Liver (tissue), 9 donors: ENCODE results near the gene FLT3LG. TPM values are rescaled to one million over a fixed set of nuclear protein-coding genes. Genes with fewer than 3 reads are reported as not detected.

Experiments
- DNase-seq: peaks from one replicate; pipeline ENCODE4 v3.0.0-alpha.2; 2017; ENCODE audit warnings: low spot score
- H3K27ac ChIP-seq, 2 donors: one replicate each; pipeline ENCODE4 v1.7.0; 2013; ENCODE audit warnings: inconsistent platforms in 2 of 2, low read length in 2 of 2, control low read depth in 1 of 2, low read depth in 1 of 2, mild to moderate bottlenecking in 1 of 2
- H3K27me3 ChIP-seq, 4 donors: one replicate each; pipeline versions ENCODE4 v1.6.1 to v1.7.0; 2013; ENCODE audit warnings: low read length in 3 of 4, inconsistent platforms in 1 of 4, mild to moderate bottlenecking in 1 of 4, moderate library complexity in 1 of 4; ENCODE audit not compliant: control insufficient read depth in 4 of 4, insufficient read depth in 4 of 4
- H3K36me3 ChIP-seq, 4 donors: one replicate each; pipeline versions ENCODE4 v1.6.1 to v1.7.0; 2013; ENCODE audit warnings: low read length in 3 of 4, mild to moderate bottlenecking in 3 of 4, low read depth in 1 of 4, moderate library complexity in 1 of 4; ENCODE audit not compliant: control insufficient read depth in 4 of 4, insufficient read depth in 3 of 4
- H3K4me1 ChIP-seq, 4 donors: one replicate each; pipeline versions ENCODE4 v1.6.1 to v1.7.0; 2013; ENCODE audit warnings: low read length in 3 of 4, mild to moderate bottlenecking in 3 of 4, moderate library complexity in 1 of 4; ENCODE audit not compliant: control insufficient read depth in 4 of 4, insufficient read depth in 4 of 4
- H3K4me3 ChIP-seq, 3 donors: one replicate each; pipeline versions ENCODE4 v1.6.1 to v1.7.0; 2013; ENCODE audit warnings: low read length in 3 of 3, control low read depth in 1 of 3, low read depth in 1 of 3, mild to moderate bottlenecking in 1 of 3
- H3K9ac ChIP-seq, 2 donors: one replicate each; pipeline ENCODE4 v1.7.0; 2013; ENCODE audit warnings: low read length in 2 of 2, mild to moderate bottlenecking in 2 of 2, moderate library complexity in 2 of 2, control low read depth in 1 of 2, low read depth in 1 of 2
- H3K9me3 ChIP-seq, 4 donors: one replicate each; pipeline versions ENCODE4 v1.6.1 to v1.7.0; 2013; ENCODE audit warnings: low read length in 3 of 4; ENCODE audit not compliant: control insufficient read depth in 4 of 4
- FOXA1 ChIP-seq: IDR thresholded peaks from 2 replicates; pipeline ENCODE4 v1.6.1; 2016; ENCODE audit warnings: antibody characterized with exemption
- FOXA2 ChIP-seq: IDR thresholded peaks from 2 replicates; pipeline ENCODE4 v1.6.1; 2016; ENCODE audit warnings: antibody characterized with exemption
- GABPA ChIP-seq, 2 donors: IDR thresholded peaks in 1 of 2; conservative IDR thresholded peaks in 1 of 2; 2 replicates each; pipeline ENCODE4 v1.6.1; 2016; ENCODE audit warnings: antibody characterized with exemption in 2 of 2, mild to moderate bottlenecking in 1 of 2, moderate library complexity in 1 of 2
- HNF4A ChIP-seq, 2 donors: conservative IDR thresholded peaks; 2 replicates each; pipeline ENCODE4 v1.6.1; 2016; ENCODE audit warnings: antibody characterized with exemption in 2 of 2, mild to moderate bottlenecking in 2 of 2
- HNF4G ChIP-seq: IDR thresholded peaks from 2 replicates; pipeline ENCODE4 v1.6.1; 2016; ENCODE audit warnings: antibody characterized with exemption
- JUND ChIP-seq, 2 donors: IDR thresholded peaks; 2 replicates each; pipeline ENCODE4 v1.6.1; 2016; ENCODE audit warnings: antibody characterized with exemption in 2 of 2
- RXRA ChIP-seq, 2 donors: IDR thresholded peaks; 2 replicates each; pipeline ENCODE4 v1.6.1; 2017 to 2018; ENCODE audit warnings: antibody characterized with exemption in 2 of 2, mild to moderate bottlenecking in 1 of 2
- SP1 ChIP-seq: IDR thresholded peaks from 2 replicates; pipeline ENCODE4 v1.6.1; 2018; ENCODE audit warnings: antibody characterized with exemption, mild to moderate bottlenecking
- YY1 ChIP-seq: IDR thresholded peaks from 2 replicates; pipeline ENCODE4 v1.6.1; 2016; ENCODE audit warnings: antibody characterized with exemption, mild to moderate bottlenecking
- WGBS: extraction: QIAGEN DNeasy Blood & Tissue Kit; methylation state at CpG from one replicate; pipeline ENCODE4 v1.1.7; 2013; 5-methylcytosine and 5-hydroxymethylcytosine counted together
- polyA plus RNA-seq, 2 donors: library from polyadenylated mRNA; stranded (reverse) in 1 of 2; unstranded in 1 of 2; fragments of 200-250 nt in 1 of 2; fragments of >200 nt in 1 of 2; fragmentation: Nextera tagmentation in 1 of 2; extraction: Ambion mirVana in 1 of 2; gene quantifications; one replicate each; pipeline versions ENCODE4 v1.2.1 to v1.2.3, GENCODE V29; 2013 to 2015
- total RNA-seq, 2 donors: library from RNA; depleted of rRNA; stranded (reverse); fragments of >200 nt; gene quantifications; one replicate each; pipeline ENCODE4 v1.2.3, GENCODE V29; 2014
- TF ChIP-seq, protein P1 (sequence below): fragments of 150-350 bp; IDR thresholded peaks from 2 replicates; pipeline ENCODE4 v1.5.1; 2017; ENCODE audit warnings: improper control_type of control experiment, low read depth, low read length; ENCODE audit not compliant: missing input control
- TF ChIP-seq, protein P2 (sequence below): IDR thresholded peaks from 2 replicates; pipeline ENCODE4 v1.6.1; 2016; ENCODE audit warnings: antibody characterized with exemption
- TF ChIP-seq, protein P3 (sequence below): IDR thresholded peaks from 2 replicates; pipeline ENCODE4 v1.6.1; 2016; ENCODE audit warnings: antibody characterized with exemption
- TF ChIP-seq, protein P4 (sequence below): IDR thresholded peaks from 2 replicates; pipeline ENCODE4 v1.6.1; 2016; ENCODE audit warnings: antibody characterized with exemption, mild to moderate bottlenecking
- TF ChIP-seq, protein P5 (sequence below): IDR thresholded peaks from 2 replicates; pipeline ENCODE4 v1.6.1; 2016; ENCODE audit warnings: antibody characterized with exemption
- donor health status: healthy.
- donor health status: healthy.
- donor health status: healthy.
- donor health status: healthy.
- donor health status: healthy.

The FLT3LG gene
- total and polyA plus RNA-seq, 4 donors, result 0.65 to 4.3 (median 2.2) TPM

DNA sequence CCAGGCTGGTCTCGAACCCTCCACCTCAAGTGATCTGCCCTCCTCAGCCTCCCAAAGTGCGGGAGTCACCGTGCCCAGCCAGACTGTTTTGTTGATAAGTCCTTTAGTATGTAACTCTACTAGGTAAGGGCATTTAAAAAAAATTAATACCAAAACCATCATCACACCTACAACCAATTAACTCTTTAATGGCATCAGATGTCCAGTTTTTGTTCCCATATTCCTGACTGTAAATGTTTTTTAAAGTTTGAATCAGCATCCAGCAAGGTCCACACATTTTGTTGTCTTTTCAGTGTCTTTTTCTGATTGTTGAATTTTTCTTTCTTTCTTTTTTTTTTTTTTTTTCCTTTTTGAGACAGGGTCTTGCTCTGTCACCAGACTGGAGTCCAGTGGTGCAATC lies 44.0 kb downstream of the FLT3LG start:
- WGBS, result 96% methylated on average over 3 of the region's 3 CpGs
- Histone ChIP-seq H3K9me3 (no peaks in the 10 kb centered on the region), H3K27me3 (no peaks in the 10 kb centered on the region), H3K27ac (no peak overlapping the region), H3K4me1 (peaks cover 2 to 29% (median 17%) of the 10 kb centered on the region in 4 donors), H3K9ac (no peak overlapping the region), H3K4me3 (no peak overlapping the region), H3K36me3 (peaks cover 2 to 10% (median 6%) of the 10 kb centered on the region in 4 donors)
- no peak for DNase-seq
- TF ChIP-seq HNF4G, result no peak
- TF ChIP-seq, protein P1, sequence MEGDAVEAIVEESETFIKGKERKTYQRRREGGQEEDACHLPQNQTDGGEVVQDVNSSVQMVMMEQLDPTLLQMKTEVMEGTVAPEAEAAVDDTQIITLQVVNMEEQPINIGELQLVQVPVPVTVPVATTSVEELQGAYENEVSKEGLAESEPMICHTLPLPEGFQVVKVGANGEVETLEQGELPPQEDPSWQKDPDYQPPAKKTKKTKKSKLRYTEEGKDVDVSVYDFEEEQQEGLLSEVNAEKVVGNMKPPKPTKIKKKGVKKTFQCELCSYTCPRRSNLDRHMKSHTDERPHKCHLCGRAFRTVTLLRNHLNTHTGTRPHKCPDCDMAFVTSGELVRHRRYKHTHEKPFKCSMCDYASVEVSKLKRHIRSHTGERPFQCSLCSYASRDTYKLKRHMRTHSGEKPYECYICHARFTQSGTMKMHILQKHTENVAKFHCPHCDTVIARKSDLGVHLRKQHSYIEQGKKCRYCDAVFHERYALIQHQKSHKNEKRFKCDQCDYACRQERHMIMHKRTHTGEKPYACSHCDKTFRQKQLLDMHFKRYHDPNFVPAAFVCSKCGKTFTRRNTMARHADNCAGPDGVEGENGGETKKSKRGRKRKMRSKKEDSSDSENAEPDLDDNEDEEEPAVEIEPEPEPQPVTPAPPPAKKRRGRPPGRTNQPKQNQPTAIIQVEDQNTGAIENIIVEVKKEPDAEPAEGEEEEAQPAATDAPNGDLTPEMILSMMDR, result no peak
- no peak for TF ChIP-seq GABPA (IDR thresholded peaks at IDR 0.05 in 1 of 2, conservative IDR thresholded peaks at IDR 0.05 in 1 of 2)
- TF ChIP-seq, protein P2, sequence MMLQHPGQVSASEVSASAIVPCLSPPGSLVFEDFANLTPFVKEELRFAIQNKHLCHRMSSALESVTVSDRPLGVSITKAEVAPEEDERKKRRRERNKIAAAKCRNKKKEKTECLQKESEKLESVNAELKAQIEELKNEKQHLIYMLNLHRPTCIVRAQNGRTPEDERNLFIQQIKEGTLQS, result no peak
- no peak for TF ChIP-seq RXRA (IDR thresholded peaks at IDR 0.05)
- TF ChIP-seq, protein P3, sequence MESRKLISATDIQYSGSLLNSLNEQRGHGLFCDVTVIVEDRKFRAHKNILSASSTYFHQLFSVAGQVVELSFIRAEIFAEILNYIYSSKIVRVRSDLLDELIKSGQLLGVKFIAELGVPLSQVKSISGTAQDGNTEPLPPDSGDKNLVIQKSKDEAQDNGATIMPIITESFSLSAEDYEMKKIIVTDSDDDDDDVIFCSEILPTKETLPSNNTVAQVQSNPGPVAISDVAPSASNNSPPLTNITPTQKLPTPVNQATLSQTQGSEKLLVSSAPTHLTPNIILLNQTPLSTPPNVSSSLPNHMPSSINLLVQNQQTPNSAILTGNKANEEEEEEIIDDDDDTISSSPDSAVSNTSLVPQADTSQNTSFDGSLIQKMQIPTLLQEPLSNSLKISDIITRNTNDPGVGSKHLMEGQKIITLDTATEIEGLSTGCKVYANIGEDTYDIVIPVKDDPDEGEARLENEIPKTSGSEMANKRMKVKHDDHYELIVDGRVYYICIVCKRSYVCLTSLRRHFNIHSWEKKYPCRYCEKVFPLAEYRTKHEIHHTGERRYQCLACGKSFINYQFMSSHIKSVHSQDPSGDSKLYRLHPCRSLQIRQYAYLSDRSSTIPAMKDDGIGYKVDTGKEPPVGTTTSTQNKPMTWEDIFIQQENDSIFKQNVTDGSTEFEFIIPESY, result no peak
- TF ChIP-seq, protein P4, sequence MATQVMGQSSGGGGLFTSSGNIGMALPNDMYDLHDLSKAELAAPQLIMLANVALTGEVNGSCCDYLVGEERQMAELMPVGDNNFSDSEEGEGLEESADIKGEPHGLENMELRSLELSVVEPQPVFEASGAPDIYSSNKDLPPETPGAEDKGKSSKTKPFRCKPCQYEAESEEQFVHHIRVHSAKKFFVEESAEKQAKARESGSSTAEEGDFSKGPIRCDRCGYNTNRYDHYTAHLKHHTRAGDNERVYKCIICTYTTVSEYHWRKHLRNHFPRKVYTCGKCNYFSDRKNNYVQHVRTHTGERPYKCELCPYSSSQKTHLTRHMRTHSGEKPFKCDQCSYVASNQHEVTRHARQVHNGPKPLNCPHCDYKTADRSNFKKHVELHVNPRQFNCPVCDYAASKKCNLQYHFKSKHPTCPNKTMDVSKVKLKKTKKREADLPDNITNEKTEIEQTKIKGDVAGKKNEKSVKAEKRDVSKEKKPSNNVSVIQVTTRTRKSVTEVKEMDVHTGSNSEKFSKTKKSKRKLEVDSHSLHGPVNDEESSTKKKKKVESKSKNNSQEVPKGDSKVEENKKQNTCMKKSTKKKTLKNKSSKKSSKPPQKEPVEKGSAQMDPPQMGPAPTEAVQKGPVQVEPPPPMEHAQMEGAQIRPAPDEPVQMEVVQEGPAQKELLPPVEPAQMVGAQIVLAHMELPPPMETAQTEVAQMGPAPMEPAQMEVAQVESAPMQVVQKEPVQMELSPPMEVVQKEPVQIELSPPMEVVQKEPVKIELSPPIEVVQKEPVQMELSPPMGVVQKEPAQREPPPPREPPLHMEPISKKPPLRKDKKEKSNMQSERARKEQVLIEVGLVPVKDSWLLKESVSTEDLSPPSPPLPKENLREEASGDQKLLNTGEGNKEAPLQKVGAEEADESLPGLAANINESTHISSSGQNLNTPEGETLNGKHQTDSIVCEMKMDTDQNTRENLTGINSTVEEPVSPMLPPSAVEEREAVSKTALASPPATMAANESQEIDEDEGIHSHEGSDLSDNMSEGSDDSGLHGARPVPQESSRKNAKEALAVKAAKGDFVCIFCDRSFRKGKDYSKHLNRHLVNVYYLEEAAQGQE, result no peak
- TF ChIP-seq HNF4A (conservative IDR thresholded peaks at IDR 0.05), result no peak
- no peak for TF ChIP-seq FOXA1
- TF ChIP-seq FOXA2, result no peak

DNA sequence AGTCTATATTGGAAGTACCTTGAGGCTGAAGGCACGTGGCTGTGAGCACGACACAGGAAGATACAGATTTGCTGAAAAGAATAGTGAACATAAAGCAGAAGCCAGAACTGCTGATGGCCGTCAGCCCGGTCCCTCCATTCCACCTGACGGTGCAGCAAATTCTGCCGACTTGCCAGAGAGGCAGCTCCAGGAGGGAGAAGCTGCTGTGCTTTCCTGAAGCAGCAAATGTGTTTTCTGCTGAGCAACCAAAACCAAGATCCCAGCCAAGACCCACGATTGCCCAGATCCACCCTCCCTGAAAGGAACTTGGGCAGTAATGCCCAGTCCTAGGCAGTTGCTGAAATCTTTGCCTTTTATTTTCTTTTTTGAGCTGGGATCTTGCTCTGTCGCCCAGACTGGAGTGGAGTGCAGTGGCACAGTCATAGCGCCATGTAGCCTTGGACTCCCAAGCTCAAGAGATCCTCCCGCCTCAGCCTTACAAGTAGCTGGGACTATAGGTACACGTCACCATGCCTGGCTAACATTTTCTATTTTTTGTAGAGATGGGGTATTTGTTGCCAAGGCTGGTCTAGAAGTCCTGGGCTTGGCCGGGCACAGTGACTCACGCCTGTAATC lies 46.8 kb downstream of the FLT3LG start:
- no peak overlapping the region for H3K4me3 ChIP-seq
- no peaks in the 10 kb centered on the region for H3K9me3 ChIP-seq
- H3K27ac ChIP-seq, result no peak overlapping the region
- no peak for DNase-seq
- peaks cover 0 to 6% (median 3%) of the 10 kb centered on the region in 4 donors for H3K4me1 ChIP-seq
- H3K27me3 ChIP-seq, result no peaks in the 10 kb centered on the region
- 83% methylated on average over 13 of the region's 13 CpGs for WGBS
- no peak overlapping the region for H3K9ac ChIP-seq
- peaks cover 2 to 24% (median 9%) of the 10 kb centered on the region in 4 donors for H3K36me3 ChIP-seq
- no peak for TF ChIP-seq YY1
- TF ChIP-seq FOXA1, result no peak
- no peak for TF ChIP-seq JUND (IDR thresholded peaks at IDR 0.05)
- TF ChIP-seq, protein P5, sequence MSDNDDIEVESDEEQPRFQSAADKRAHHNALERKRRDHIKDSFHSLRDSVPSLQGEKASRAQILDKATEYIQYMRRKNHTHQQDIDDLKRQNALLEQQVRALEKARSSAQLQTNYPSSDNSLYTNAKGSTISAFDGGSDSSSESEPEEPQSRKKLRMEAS, result no peak
- TF ChIP-seq GABPA (IDR thresholded peaks at IDR 0.05 in 1 of 2, conservative IDR thresholded peaks at IDR 0.05 in 1 of 2), result no peak
- no peak for TF ChIP-seq SP1
- TF ChIP-seq, protein P2, result no peak
- TF ChIP-seq, protein P1, result no peak
- TF ChIP-seq, protein P4, result no peak
- no peak for TF ChIP-seq FOXA2
